ENCODE measurements around the gene CACNA1C. TPM values are rescaled to one million over a fixed set of nuclear protein-coding genes. Genes with fewer than 3 reads are reported as not detected.

CACNA1C gene
- total RNA-seq, 2 donors from 2014 or later = 0.84 to 10.2 TPM

- Histone ChIP-seq H3K4me3 (no peak overlapping the region), H3K27me3 (no peaks in the 10 kb centered on the region), H3K9me3 (no peaks in the 10 kb centered on the region), H3K27ac (no peak overlapping the region), H3K4me1 (no peaks in the 10 kb centered on the region), H3K9ac (ENCODE audit: low read depth in 2 of 2, low read length in 2 of 2) (no peak overlapping the region), H3K36me3 (no peaks in the 10 kb centered on the region)
- no peak for DNase-seq
- TF ChIP-seq CTCF (IDR thresholded peaks at IDR 0.05) = no peak
- intact Hi-C loops (cut with DNase I) = no loop called here
Observed at GRCh38 chr12:2297004-2297403, 244.2 kb downstream of the CACNA1C start.

GRCh38 chr12:2297658-2298057, 244.9 kb downstream of the CACNA1C start:
- H3K9me3 ChIP-seq = no peaks in the 10 kb centered on the region
- no peak for TF ChIP-seq CTCF (IDR thresholded peaks at IDR 0.05)
- intact Hi-C loops (cut with DNase I) = no loop called here
- no peaks in the 10 kb centered on the region for H3K27me3 ChIP-seq
- DNase-seq = no peak
- no peak overlapping the region for H3K9ac ChIP-seq (ENCODE audit: low read depth in 2 of 2, low read length in 2 of 2)
- H3K27ac ChIP-seq = no peak overlapping the region
- H3K4me1 ChIP-seq = no peaks in the 10 kb centered on the region
- no peak overlapping the region for H3K4me3 ChIP-seq
- H3K36me3 ChIP-seq = no peaks in the 10 kb centered on the region

GRCh38 chr12:2298556-2299200, 245.9 kb downstream of the CACNA1C start:
- DNase-seq = no peak
- Histone ChIP-seq H3K4me1 (no peaks in the 10 kb centered on the region), H3K4me3 (no peak overlapping the region), H3K9me3 (no peaks in the 10 kb centered on the region), H3K27ac (no peak overlapping the region), H3K36me3 (no peaks in the 10 kb centered on the region), H3K9ac (ENCODE audit: low read depth in 2 of 2, low read length in 2 of 2) (no peak overlapping the region), H3K27me3 (no peaks in the 10 kb centered on the region)
- intact Hi-C loops (cut with DNase I) = no loop called here
- no peak for TF ChIP-seq CTCF (IDR thresholded peaks at IDR 0.05)

- H3K27me3 ChIP-seq = no peaks in the 10 kb centered on the region
- TF ChIP-seq CTCF (IDR thresholded peaks at IDR 0.05) = no peak
- no peaks in the 10 kb centered on the region for H3K4me1 ChIP-seq
- no peak overlapping the region for H3K27ac ChIP-seq
- no peak overlapping the region for H3K9ac ChIP-seq (ENCODE audit: low read depth in 2 of 2, low read length in 2 of 2)
- H3K4me3 ChIP-seq = no peak overlapping the region
- DNase-seq = no peak
- intact Hi-C loops (cut with DNase I) = no loop called here
- no peaks in the 10 kb centered on the region for H3K36me3 ChIP-seq
- no peaks in the 10 kb centered on the region for H3K9me3 ChIP-seq
Observed at GRCh38 chr12:2299206-2299605, 246.4 kb downstream of the CACNA1C start.

GRCh38 chr12:2300168-2300567, 247.4 kb downstream of the CACNA1C start:
- Histone ChIP-seq H3K4me1 (no peaks in the 10 kb centered on the region), H3K27me3 (no peaks in the 10 kb centered on the region), H3K4me3 (no peak overlapping the region), H3K36me3 (no peaks in the 10 kb centered on the region), H3K27ac (no peak overlapping the region), H3K9ac (ENCODE audit: low read depth in 2 of 2, low read length in 2 of 2) (no peak overlapping the region), H3K9me3 (no peaks in the 10 kb centered on the region)
- DNase-seq = no peak
- no peak for TF ChIP-seq CTCF (IDR thresholded peaks at IDR 0.05)
- intact Hi-C loops (cut with DNase I) = no loop called here
